Upper lobe of right lung (tissue), 1 donor: ENCODE measurements around the gene COA8. TPM values are rescaled to one million over a fixed set of nuclear protein-coding genes. Genes with fewer than 3 reads are reported as not detected.

Experiments
- ATAC-seq: fragments of 200-7000 bp; cut with Tn5 transposase; one replicate; pipeline ENCODE4 v1.9.1; 2020; ENCODE audit warnings: mild to moderate bottlenecking, moderate library complexity
- DNase-seq: peaks from one replicate; pipeline ENCODE4 v3.0.0-alpha.2; 2020
- H3K27ac ChIP-seq: fragments of 200-600 bp; one replicate; pipeline ENCODE4 v1.8.0; 2022
- H3K27me3 ChIP-seq: fragments of 200-600 bp; one replicate; pipeline ENCODE4 v1.8.0; 2022; ENCODE audit warnings: mild to moderate bottlenecking
- H3K36me3 ChIP-seq: fragments of 200-600 bp; one replicate; pipeline ENCODE4 v1.8.0; 2022
- H3K4me1 ChIP-seq: fragments of 200-600 bp; one replicate; pipeline ENCODE4 v1.8.0; 2022
- H3K4me3 ChIP-seq: fragments of 200-600 bp; one replicate; pipeline ENCODE4 v1.8.0; 2022; ENCODE audit warnings: mild to moderate bottlenecking
- H3K9me3 ChIP-seq: fragments of 200-600 bp; one replicate; pipeline ENCODE4 v1.8.0; 2022
- CTCF ChIP-seq: fragments of 200-600 bp; IDR thresholded peaks from one replicate; pipeline ENCODE4 v1.8.0; 2022; ENCODE audit warnings: antibody characterized with exemption
- intact Hi-C: fragments of 100-400 bp; cut with DNase I; formaldehyde crosslinking; loops from one replicate; pipeline ENCODE4 v1.11.0; 2022
- total RNA-seq: library from RNA; stranded (reverse); fragmentation: NEBNext Ultra II Directional; extraction: Animal tissue kit (Norgen Biotek cat#: 25700); gene quantifications from one replicate; pipeline ENCODE4 v1.2.1, GENCODE V29; 2021
- donor health status: DM: no; HTN: yes; CAD: no; lungs with severe emphysema.

COA8 gene
- total RNA-seq, 1 donor from 2014 or later = 29.7 TPM

- H3K36me3 ChIP-seq = peaks cover 12% of the 10 kb centered on the region
- ATAC-seq = no peak
- no peak for TF ChIP-seq CTCF
- H3K4me3 ChIP-seq = no peak overlapping the region
- no peaks in the 10 kb centered on the region for H3K9me3 ChIP-seq
- H3K4me1 ChIP-seq = peaks cover 60% of the 10 kb centered on the region
- intact Hi-C loops = no loop called here
- no peak overlapping the region for H3K27ac ChIP-seq
- no peak for DNase-seq
- no peaks in the 10 kb centered on the region for H3K27me3 ChIP-seq
These were observed 71.4 kb downstream of the COA8 start for GRCh38 chr14:103634156-103634555.

GRCh38 chr14:103638594-103638993 is 75.8 kb downstream of the COA8 start:
- Histone ChIP-seq H3K4me1 (peaks cover 35% of the 10 kb centered on the region), H3K9me3 (no peaks in the 10 kb centered on the region), H3K4me3 (no peak overlapping the region), H3K36me3 (peaks cover 12% of the 10 kb centered on the region), H3K27ac (no peak overlapping the region), H3K27me3 (no peaks in the 10 kb centered on the region)
- no peak for DNase-seq
- intact Hi-C loops = no loop called here
- peak; percentile 37 for ATAC-seq
- TF ChIP-seq CTCF = no peak

Other genes starting within 250 kb of the COA8 start
- gene EIF5, start 228.7 kb upstream of the COA8 start, total RNA-seq = 245 TPM
- 105 TPM for gene MARK3, start 177.5 kb upstream of the COA8 start, total RNA-seq
- 148 TPM for gene CKB, start 40.1 kb upstream of the COA8 start, total RNA-seq
- 11.6 TPM for gene TRMT61A, start 33.8 kb upstream of the COA8 start, total RNA-seq
- gene BAG5, start 303 bp upstream of the COA8 start, total RNA-seq = 33.0 TPM
- 172 TPM for gene KLC1, start 66.3 kb downstream of the COA8 start, total RNA-seq
- gene XRCC3, start 152.5 kb downstream of the COA8 start, total RNA-seq = 5.6 TPM
- gene ZFYVE21, start 152.8 kb downstream of the COA8 start, total RNA-seq = 61.3 TPM